Measurements from ENCODE around the gene NUP210L.

DNA sequence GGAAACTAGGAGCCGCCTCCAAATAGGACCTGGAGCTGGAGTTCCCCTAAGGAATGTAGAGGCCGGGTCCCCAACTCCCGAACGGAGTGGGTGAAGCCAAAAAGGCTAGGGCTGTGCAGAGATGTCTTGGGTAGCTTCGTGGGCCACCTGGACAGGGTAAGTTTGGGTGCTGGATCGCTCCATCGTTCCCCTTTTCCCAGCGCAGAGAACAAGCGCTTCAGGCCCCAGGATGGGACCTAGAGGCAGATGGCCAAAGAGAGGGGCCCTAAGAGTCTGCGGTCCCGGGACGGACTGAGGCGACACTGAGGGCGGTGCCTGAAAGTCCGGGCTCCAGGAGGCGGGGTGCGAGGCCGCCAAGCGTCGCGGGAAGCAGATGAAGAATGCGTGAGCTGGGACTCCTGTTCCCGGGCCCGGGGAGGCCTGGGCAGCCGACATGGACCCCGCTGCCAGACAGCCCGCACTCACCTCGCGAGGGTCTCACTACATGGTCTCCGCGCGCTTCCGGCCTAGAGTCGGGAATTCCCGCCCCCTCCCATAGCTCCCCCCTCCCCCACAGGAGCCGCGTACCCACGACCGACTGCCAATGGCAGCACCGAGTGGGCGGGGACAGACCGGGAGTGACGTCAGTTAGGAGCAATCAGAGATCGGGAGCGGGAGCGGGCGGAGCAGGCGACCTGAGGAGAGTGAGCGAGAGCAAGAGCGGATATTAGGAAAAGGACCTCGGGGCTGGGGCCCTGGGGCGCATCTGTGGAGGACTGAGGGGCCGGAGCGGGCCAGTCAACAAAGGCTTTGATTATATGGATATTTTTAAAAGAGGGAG, 191.6 kb downstream of the NUP210L start, which contains the start of gene SLC39A1:
- peak; percentile 82 for TF ChIP-seq POLR2A (IDR thresholded peaks at IDR 0.05)
- TF ChIP-seq, protein P1, sequence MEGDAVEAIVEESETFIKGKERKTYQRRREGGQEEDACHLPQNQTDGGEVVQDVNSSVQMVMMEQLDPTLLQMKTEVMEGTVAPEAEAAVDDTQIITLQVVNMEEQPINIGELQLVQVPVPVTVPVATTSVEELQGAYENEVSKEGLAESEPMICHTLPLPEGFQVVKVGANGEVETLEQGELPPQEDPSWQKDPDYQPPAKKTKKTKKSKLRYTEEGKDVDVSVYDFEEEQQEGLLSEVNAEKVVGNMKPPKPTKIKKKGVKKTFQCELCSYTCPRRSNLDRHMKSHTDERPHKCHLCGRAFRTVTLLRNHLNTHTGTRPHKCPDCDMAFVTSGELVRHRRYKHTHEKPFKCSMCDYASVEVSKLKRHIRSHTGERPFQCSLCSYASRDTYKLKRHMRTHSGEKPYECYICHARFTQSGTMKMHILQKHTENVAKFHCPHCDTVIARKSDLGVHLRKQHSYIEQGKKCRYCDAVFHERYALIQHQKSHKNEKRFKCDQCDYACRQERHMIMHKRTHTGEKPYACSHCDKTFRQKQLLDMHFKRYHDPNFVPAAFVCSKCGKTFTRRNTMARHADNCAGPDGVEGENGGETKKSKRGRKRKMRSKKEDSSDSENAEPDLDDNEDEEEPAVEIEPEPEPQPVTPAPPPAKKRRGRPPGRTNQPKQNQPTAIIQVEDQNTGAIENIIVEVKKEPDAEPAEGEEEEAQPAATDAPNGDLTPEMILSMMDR (IDR thresholded peaks at IDR 0.05), result no peak
- peak; percentile 86 to 88 (median 86) for TF ChIP-seq POLR2AphosphoS5 (IDR thresholded peaks at IDR 0.05)
- TF ChIP-seq EP300 (IDR thresholded peaks at IDR 0.05; ENCODE audit: low read depth), result no peak
